Measurements from ENCODE around the gene EVA1B.

The EVA1B gene, protein sequence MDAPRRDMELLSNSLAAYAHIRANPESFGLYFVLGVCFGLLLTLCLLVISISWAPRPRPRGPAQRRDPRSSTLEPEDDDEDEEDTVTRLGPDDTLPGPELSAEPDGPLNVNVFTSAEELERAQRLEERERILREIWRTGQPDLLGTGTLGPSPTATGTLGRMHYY

GRCh38 chr1:36323636-36324352 lies at the start of gene EVA1B:
EVA1B (minus strand) TSS chr1:36323645; CDS start chr1:36323037, 608 bp downstream.
- DNase-seq = no peak

GRCh38 chr1:36372617-36373016 lies 49.2 kb upstream of the EVA1B start:
- no peak for DNase-seq

GRCh38 chr1:36369061-36369861 lies 45.8 kb upstream of the EVA1B start:
- DNase-seq = peak; percentile 40 to 61

GRCh38 chr1:36367798-36368197 lies 44.4 kb upstream of the EVA1B start:
- DNase-seq = no peak

DNA sequence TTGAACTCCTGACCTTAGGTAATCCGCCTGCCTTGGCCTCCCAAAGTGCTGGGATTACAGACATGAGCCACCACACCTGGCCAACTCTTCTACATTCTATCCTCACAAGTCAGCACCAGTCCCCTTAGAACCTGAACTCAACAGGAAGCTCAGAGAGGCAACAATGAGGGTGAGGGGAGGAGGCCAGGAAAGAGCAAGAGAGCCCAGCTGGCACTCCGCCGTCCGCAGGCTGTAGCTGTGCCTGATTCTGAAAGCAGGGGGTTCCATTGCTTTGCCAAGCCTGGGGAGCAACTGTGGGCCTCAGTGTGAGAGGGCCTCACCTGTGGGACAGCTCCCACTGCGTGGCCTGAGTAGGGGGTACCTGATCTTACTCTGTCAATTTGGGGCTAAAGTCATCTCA lies 43.6 kb upstream of the EVA1B start:
- no peak for DNase-seq

GRCh38 chr1:36366091-36366661 lies 42.7 kb upstream of the EVA1B start:
- peak; percentile 93 to 98 for DNase-seq

DNA sequence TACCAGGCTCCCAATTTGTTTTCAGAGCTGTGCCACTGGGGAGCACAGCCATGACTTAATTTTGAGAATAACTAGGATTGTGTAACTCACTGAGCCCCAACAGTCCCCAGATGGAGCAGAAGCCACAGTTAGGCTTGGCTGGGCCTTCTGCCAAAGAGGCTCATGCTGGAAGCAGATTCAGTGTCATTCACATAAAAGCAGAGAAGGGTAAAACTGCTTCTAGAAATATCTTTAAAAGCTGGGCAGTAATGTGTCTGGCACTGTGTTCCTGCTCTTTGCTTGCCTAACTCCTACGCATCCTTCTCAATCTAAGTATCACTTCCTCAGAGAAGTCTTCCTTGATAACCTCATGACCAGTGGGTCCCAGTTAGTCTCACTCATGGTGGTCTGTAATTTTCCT lies 41.9 kb upstream of the EVA1B start:
- peak; percentile 20 to 36 for DNase-seq

DNA sequence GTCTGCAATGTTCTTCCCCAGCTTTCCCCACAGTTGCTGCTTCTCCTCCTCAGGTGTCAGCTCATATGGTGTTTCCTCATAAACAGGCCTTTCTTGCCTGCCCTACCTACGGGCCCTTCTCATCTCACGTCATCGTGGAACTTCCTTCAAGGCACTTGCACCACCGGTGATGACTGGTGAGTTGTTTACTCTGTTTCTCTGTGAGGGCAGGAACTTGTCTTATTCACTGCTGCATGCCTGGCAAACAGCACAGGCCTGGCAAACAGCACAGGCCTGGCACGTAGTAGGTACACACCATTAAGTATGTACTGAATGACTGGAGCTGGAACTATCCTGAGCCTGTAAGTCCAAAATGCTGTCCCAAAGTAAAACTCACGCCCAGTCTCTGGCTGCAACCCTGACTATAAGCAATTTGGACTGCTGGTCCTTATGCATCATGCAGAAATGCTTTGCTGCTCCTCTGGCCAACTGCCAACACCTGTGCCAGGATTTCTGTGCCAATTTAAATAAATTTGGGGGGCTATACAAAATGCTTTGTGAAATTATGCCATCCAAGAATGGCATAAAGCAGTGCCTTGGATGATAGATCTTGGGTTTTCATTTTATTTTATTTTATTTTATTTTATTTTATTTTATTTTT lies 36.6 kb upstream of the EVA1B start:
- DNase-seq = no peak

GRCh38 chr1:36359383-36359782 lies 35.9 kb upstream of the EVA1B start:
- DNase-seq = peak in 1 of 2 experiments; percentile 15

GRCh38 chr1:36358514-36359084 lies 35.2 kb upstream of the EVA1B start:
- DNase-seq = no peak

DNA sequence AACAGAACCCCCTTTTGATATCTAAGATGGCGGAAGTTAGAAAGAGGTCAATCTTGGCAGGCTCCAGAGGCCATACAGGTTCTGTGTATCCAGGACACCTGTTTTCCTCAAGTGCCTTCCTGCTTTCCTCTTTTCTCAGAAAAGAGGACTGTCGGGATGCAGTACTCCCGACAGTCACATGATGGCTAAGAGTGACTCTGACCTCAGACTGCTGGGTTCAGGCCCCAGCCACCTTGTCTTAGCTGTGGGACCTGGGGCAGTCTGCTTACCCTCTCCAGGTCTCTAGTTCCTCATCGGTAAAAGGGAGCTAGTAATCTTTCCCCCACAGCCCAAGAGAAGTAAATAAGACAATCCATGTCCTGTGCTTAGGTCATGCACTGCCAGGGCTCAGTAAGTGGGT lies 32.4 kb upstream of the EVA1B start:
- no peak for DNase-seq

DNA sequence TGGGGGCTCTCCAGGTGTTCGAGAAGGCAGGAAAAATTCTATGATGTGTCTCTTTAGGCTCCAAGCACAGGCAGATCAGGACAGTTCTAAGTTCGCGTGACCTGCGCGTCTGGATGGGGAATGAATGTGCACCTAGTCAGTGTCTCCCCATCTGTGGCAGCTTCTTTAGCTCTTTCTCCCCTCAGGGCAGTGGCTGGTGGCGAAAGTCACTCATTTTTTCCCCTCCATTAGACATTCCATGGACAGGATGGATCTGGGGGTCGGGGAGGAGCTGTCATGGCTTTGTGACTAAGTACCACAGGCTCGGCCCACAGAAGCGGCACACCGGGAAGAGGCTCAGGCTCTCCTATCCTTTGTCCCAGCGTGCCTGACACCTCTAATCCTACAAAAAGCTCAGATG lies 31.0 kb upstream of the EVA1B start:
- no peak for DNase-seq

GRCh38 chr1:36352910-36353878 lies 29.7 kb upstream of the EVA1B start:
- no peak for DNase-seq

- no peak for DNase-seq
Measured at GRCh38 chr1:36352125-36352909, 28.9 kb upstream of the EVA1B start.

GRCh38 chr1:36351227-36351977 lies 28.0 kb upstream of the EVA1B start:
- peak in 1 of 2 experiments; percentile 49 for DNase-seq

DNA sequence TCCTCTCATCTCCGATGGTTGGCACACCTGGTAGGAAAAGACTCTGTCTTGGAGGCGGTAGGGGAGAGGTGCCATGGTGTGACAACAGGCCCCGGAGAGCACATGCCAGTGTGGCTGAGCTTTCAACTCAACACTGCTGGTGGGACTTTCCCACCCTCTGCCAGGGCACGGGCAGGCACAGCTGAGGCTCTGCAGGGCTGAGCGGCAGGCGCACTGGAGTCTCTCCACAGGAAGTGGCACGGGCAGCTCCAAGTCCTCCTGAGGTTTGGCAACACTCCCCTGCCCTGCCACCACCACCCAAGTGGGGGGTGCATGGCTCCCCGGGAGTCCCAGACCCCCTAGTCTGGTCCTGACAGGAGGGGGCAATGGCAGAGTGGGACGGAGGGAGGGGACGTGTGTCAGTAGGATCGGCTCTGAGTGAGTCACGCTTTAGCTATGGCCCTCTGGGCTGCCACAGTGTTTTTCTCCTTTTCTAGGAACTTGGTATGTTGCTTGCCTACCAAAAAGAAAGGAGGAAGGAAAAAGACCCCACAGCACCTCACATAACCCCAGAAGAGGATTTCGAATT lies 27.3 kb upstream of the EVA1B start:
- no peak for DNase-seq

- no peak for DNase-seq
Measured at GRCh38 chr1:36349839-36350238, 26.4 kb upstream of the EVA1B start.

DNA sequence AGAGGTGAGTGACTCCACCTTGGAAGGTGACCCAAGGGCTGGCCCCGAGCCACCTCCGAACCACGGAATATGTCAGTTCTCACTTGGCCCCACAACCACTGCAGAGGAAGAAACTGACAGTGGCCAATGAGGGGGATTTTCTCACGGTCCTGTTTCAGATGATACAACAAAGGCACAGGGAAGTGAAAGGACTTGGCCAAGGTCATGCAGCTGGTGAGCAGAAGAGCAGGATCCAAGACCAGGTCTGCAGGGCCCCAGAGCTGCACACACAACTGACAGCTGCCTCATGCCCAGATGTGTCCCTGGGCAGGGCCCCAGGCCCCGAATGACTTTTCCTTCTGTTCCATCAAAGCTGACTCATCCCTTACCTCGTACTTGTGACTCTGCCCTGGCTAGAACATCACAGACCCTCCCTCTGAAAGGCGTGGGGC lies 25.8 kb upstream of the EVA1B start:
- DNase-seq = no peak

- DNase-seq = no peak
Measured at GRCh38 chr1:36346741-36347370, 23.4 kb upstream of the EVA1B start.
